SKM-1 (cell line): ENCODE measurements around the gene STK39.

ENCODE experiments used
- DNase-seq: peaks from one replicate; lab custom pipeline; 2025; ENCODE audit not compliant: unreplicated experiment; lab: John Stamatoyannopoulos, UW

The STK39 gene

DNA sequence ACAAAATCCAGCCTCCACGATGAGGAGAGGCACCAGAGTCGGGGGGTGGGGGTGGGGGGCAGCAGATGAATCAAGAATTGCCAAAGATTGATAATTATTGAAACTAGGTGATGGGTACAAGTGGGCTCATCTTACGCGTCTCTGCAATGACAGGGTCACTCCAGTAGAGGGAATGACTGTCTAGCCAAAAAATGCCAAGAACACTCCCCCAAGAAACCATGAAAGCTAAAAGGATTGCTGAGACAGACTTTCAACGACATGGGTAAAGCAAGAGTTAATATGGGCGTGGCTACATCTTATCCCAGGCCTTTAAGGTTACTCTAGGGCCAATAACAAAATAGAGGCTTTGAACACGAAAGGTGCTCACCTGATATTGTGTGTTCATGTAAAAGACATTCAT lies 86.5 kb downstream of the STK39 start:
- DNase-seq, result no peak

DNA sequence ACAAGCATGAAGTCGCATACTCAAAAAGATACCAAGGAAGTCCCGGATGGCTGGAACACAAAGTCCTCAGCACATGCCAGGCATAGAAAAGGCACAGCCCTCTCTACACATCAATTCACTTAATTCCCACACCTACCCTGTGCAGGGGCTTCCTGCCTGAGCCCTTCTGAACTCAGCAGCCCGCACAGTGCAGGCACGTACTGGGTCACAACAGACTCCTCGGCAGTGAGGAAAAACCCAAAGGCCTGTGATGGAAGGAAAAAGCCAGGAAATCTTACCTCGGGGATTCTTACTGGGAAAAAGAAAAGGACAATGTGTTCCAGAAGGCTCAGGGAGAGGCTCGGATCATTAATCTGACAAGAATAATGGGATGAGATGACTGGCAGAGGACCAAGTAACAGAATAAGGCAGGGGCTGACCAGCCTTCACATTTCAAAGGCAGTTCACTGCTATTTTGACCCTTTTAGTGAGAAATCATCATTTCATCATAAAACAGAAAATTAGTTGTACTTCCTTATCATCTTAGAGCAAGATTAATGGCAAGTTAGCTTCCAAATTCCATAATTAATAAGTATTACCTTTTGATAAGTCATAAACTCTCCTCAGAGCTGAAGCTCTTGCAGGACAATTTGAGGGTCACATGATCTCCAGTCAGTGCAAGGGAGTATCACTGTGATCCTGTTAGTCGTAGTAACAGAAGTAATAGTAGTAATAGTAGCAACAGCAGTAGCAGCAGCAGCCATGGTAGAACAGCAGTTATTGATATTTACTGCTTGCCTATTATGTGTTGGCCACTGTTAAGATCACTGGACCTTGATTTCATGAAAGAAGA lies 87.4 kb downstream of the STK39 start:
- no peak for DNase-seq

DNA sequence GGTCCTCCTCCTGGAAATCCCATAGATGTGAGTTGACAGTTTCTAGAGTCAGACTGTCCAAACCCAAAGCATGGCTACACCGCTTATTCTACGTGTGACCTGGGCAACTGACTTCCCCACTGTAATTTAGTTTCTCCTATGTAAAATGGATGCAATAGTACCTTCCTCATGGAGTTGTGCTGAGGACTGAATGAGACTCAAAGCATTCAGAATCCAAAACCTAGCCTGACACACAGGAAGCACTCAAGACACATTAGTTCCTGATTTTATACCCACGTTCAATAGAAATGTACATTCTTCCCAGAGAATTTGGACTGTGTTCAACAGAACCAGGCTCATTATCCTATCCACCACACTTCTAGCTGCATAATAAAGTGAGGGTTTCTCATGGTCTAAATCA lies 88.8 kb downstream of the STK39 start:
- DNase-seq, result no peak

- DNase-seq, result no peak
Measured at GRCh38 chr2:168157926-168158325, 89.5 kb downstream of the STK39 start.

DNA sequence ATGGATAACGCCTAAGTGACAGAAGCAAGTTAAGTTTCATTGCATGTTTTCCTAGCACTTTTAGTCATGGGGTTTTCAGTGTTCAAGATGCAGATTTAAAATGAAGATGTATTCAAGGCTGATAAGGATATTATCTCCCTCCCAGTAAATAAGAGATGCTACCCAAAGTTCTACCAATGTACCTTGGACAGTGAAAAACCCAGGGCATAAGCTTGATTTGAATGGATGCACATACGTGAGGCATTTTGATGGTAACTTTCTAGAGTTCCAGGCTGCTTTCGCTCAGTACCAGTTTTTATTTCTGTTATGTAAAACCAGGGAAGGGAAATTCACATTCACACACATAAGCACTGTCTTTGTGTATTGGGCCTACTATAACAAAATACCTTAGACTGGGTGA lies 90.3 kb downstream of the STK39 start:
- no peak for DNase-seq

GRCh38 chr2:168156661-168157060 lies 90.7 kb downstream of the STK39 start:
- DNase-seq, result no peak

DNA sequence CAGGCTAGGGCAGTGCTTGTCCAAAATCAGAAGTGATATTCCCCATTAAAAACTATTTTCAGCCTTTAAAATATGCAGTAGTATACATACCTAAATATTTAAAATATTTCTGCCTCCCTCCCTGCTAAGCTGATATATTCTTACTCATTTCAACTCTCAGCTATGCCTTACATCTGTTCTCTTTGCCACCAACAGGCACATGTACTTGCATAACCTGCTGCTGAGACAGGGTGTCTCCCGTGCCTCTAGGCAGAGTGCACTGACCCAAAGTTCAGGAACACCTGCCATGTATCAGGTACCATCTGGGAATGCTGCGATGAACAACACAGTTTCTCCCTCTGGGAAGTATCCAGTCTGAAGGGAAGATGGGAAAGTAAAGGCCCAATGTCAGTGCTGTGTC lies 91.7 kb downstream of the STK39 start:
- DNase-seq, result no peak

DNA sequence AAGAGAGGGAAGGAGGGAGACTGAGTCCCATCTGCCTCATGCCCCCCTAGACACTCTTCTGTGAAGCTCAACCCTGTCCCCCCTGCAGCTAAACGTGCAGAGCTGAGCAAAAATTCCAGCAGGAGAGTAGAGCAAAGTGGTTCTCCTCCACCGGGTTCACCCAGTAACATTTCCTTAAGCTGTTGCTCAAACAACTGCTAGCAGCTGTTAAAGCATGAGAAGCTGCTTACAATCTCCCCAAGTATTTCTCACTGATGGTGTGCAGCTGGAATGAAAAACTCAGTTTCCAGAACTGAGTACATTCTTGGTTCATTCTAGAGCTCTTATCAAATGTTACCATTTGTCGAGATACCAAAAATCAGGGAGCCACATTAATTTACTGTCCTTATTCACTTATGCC lies 92.3 kb downstream of the STK39 start:
- no peak for DNase-seq

DNA sequence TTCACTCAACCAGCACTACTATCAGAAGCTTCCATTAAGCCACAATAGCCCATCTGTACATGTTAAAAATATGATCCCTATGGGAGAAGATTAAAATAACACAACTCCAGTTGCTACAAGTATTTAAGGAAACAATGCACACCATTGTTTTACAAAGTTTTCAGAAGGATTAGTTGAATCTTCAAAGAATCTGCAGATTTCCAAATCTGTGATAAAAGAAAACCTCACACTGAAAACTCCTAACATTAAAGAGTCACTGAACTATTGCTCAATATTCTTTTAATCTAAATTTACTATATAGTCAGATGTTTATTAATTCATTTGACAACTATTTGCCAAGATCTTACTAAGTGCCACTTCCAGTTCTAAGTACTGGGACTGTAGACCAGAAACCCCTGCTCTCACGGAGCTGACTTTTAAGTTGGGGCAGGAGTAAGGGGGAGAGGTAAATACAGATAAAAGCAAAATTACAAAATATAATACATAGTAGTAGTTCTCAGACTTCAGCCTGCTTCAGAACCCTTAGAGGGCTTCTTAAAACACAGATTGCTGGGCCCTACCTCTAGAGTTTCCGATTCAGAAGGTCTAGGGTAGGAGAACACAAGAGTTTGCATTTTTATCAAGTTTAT lies 94.4 kb downstream of the STK39 start:
- DNase-seq, result no peak

DNA sequence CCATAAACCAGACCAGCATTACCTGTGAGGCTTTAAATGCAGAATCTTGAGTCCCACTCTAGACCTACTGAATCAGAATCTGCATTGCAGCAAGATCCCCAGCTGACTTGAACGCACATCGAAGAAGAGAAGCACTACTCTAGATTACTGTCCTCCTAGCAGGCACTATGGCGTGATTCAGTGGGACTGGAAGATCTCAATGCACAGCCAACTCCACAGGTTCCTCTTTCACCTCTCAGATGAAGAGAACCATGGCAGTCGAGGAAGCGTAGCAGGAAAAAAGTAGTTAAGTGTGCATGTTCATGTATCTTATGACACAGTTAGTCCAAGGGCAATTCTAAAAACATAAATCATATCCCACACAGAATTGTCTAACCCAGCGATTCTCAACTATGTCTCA lies 97.4 kb downstream of the STK39 start:
- DNase-seq, result no peak

DNA sequence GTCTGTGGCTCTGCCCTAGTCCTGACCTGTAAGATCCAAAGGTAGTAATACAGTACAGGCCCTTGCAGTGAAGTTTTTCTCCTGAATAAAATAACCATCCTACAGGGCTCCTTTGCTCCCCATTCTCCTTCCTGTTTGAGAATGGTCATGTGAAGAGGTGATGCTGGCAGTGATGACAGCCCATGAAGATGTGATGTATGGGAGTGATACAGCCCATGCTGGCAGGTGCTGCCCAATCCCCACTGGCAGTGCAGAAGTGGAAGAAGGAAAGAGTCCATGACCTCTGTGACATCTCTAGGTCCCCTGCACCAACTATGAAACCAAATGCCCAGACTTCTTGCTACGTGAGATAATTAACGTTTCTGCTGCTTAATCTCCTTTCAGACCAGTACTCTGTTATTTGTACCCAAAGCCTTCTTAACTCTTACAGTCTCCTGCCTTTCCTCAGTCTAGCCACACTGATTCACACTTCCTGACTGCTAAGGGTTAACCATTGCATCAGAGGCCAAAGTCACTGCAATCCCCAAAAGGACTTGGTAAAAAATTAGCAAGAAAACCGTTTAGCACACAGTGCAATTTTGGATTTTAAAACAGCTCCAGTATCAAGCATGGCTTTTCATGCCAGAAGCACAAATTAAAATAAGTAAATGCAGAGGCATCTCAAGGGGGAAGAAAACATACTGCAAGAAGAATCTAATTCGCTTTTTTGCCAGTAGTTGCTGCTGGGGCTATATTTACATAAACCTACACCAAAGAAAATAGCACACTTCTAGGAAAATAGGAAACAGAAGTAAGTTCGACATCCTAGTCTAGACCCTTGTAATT lies 98.0 kb downstream of the STK39 start:
- peak; percentile 33 for DNase-seq

DNA sequence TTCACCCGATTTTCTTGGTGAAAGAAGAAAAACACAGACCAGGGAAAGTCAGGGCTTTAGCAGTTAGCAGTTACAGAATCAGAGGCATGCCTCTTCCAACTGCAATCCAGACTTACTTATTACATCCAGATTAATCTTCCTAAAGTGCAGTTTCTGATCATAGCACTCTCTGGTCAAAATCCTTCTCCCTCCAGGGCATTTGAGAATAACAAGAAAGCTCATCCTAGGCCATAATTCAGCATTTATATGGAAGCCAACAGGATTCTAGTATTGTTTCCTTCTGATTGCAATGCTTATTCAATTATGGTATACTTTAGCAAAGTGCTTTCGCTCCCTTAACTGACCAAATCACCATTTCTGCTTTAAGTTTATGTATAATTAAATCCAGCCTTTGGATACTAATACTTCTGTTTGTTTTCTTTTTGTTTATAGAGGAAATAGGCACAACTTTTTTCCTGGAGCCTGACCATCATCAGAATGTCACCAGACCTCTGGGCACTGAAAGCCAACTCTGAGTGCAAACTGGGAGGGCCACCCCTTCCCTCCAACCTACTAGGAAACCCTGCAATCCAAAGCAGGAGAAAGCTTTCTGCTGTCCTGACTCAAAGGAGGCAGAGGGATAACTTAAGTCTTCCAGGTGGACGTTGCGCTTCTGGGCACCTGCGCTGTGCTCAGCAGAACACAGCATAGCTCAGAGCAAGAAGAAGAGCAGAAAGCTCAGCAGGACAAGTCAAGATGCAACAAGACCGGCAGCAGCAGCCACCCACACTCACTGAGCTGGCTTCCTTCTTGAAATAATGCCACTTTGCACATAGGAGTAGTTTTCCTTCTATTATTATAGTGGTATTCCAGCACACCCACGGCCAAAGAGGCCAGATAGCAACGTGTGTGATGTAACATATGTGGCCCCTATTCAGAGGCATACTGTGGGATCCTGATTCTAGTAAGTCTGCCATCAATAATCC lies 99.3 kb downstream of the STK39 start:
- no peak for DNase-seq

DNA sequence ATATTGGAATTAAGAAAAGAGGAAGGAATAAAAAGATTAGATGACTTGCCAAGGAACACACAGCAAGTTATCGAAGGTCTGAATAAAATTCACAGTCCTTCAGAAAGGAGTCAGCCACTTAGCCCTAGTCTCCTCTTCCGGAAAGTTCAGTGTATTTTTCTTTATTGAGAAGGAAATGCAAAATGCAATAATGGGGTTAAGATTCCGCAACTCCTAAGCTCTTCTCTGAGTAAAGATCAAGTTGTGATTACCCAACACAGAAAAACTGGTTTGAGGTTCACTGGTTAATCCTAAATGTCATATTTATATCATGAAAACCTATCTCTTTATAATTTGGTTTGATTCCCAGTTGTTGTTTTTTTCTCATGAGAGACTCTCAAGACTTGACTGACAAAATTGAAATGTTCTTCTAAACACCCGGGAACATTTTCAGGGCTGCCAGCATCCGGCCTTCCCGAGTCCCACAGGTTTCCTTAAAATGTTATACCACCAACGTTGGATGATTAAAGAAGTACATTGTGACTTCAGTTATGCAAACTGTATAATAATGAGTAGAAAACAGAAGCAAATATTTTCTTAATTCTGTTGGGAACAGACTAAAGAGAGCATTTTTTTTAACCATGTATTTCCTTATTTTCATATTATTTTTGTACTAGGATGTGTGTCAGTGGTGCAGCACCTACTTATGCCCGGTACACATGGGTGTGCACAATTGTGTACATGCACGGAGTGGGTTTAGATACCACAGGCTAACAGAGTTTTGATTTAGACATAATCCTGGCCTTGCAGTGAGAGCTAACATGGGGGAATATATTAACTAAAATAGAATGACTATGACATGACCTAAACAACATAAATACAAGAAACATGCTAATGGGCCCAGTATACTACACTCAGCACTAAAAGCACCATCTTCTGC lies 100.2 kb downstream of the STK39 start:
- no peak for DNase-seq

- DNase-seq, result no peak
Measured at GRCh38 chr2:168145426-168146310, 101.7 kb downstream of the STK39 start.

- DNase-seq, result no peak
Measured at GRCh38 chr2:168145011-168145410, 102.4 kb downstream of the STK39 start.

GRCh38 chr2:168143813-168144212 lies 103.6 kb downstream of the STK39 start:
- no peak for DNase-seq

DNA sequence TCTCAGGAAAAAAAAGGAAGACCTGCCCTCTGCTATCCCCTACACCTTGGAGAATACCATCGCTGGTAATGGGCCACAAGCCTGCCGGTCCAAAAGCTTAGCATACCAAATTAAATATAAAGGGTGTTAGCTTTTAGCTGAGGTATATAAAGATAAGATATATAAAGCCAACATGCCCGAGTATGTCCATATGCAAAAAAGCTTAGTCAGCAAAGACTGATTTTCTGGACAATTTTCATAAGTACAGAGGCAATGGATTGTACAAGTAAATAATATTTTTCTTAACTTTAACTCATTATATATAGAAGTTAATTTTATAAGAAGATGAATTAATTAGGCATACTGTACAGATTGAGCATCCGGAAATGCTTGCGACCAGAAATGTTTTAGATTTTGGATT lies 106.5 kb downstream of the STK39 start:
- DNase-seq, result no peak

DNA sequence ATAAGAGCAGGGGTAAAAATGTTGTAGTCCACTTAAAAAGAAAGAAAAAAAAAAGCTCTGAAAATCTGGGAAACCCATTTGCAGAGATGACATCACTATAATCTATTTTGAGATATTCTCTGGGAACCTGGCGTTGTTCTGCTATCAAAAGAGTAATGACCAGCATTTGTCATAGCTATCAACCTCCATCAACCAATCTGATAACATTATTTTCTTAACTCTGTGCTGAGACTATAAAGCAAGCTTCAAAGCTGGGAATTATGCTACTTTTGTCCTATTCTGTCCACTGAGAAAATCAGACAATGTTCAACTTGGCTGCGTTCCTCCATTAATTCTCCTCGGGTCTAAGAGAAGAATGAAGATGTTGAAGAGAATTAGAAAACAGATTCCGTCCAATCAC lies 107.5 kb downstream of the STK39 start:
- no peak for DNase-seq

DNA sequence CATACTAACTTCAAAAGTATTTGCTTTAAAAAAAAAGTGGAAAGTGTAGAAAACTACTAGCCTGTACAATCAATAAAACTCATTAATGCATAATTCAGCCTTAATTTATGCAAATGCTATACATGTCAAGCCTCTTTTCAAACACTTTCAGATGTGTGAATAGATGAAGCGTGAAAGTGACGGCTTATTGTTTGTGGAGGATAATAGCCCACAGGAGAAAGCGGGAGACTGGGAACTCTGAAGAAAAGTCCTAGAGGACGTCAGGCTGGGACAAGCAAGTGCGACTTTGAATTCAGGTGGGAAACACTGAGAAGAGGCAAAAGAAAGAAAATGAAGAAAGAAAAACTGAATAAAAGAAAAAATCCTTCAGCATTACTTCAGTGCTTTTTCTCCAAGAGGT lies 108.5 kb downstream of the STK39 start:
- DNase-seq, result no peak
